ENCODE measurements around the gene COL25A1.

- TF ChIP-seq CTCF (IDR thresholded peaks at IDR 0.05) (no peak), POLR2AphosphoS5 (IDR thresholded peaks at IDR 0.05) (no peak), POLR2A (IDR thresholded peaks at IDR 0.05) (no peak)
Observed at GRCh38 chr4:109040441-109040840, 262.0 kb downstream of the COL25A1 start.
